ENCODE measurements around the gene ZMYND12. TPM values are rescaled to one million over a fixed set of nuclear protein-coding genes. Genes with fewer than 3 reads are reported as not detected.

Gene ZMYND12
- total RNA-seq, 2 experiments from 2014 or later = 0.96 to 1.3 TPM

GRCh38 chr1:42403880-42404400 is 51.9 kb downstream of the ZMYND12 start:
- Mint-ChIP-seq H3K27ac (no peak overlapping the region), H3K27me3 (no peaks in the 10 kb centered on the region), H3K9me3 (no peaks in the 10 kb centered on the region), H3K4me1 (no peaks in the 10 kb centered on the region), H3K4me3 (no peak overlapping the region), H3K36me3 (ENCODE audit: low read depth) (peaks cover 6% of the 10 kb centered on the region)
- POLR2A ChIA-PET = no interaction called here
- DNase-seq = no peak
- CTCF ChIA-PET = no interaction called here

GRCh38 chr1:42399315-42400100 is 56.3 kb downstream of the ZMYND12 start:
- no peak for DNase-seq
- Mint-ChIP-seq H3K4me1 (peaks cover 4% of the 10 kb centered on the region), H3K9me3 (no peaks in the 10 kb centered on the region), H3K27ac (no peak overlapping the region), H3K36me3 (ENCODE audit: low read depth) (no peaks in the 10 kb centered on the region), H3K4me3 (no peak overlapping the region), H3K27me3 (no peaks in the 10 kb centered on the region)
- CTCF ChIA-PET = no interaction called here
- POLR2A ChIA-PET = no interaction called here

GRCh38 chr1:42392967-42393848 is 62.6 kb downstream of the ZMYND12 start:
- Mint-ChIP-seq H3K27me3 (no peaks in the 10 kb centered on the region), H3K9me3 (no peaks in the 10 kb centered on the region), H3K36me3 (ENCODE audit: low read depth) (peaks cover 2% of the 10 kb centered on the region), H3K4me3 (no peak overlapping the region), H3K27ac (no peak overlapping the region), H3K4me1 (peaks cover 14% of the 10 kb centered on the region)
- ChIA-PET CTCF (no interaction called here), POLR2A (no interaction called here)
- no peak for DNase-seq

GRCh38 chr1:42392255-42392654 is 63.6 kb downstream of the ZMYND12 start:
- POLR2A ChIA-PET = no interaction called here
- Mint-ChIP-seq H3K9me3 (no peaks in the 10 kb centered on the region), H3K27ac (no peak overlapping the region), H3K36me3 (ENCODE audit: low read depth) (peaks cover 2% of the 10 kb centered on the region), H3K4me1 (peaks cover 14% of the 10 kb centered on the region), H3K27me3 (no peaks in the 10 kb centered on the region), H3K4me3 (no peak overlapping the region)
- DNase-seq = no peak
- CTCF ChIA-PET = no interaction called here

GRCh38 chr1:42386051-42386450 is 69.8 kb downstream of the ZMYND12 start:
- no peak for DNase-seq
- ChIA-PET CTCF (interaction anchor here (0.7 kb wide), 1 partner anchor 1662 kb away, joined by 3 read pairs; no protein-coding TSS in a partner anchor), POLR2A (no interaction called here)
- no peak overlapping the region for H3K4me3 Mint-ChIP-seq
- H3K27ac Mint-ChIP-seq = no peak overlapping the region
- H3K27me3 Mint-ChIP-seq = peaks cover 21% of the 10 kb centered on the region
- peaks cover 9% of the 10 kb centered on the region for H3K4me1 Mint-ChIP-seq
- H3K36me3 Mint-ChIP-seq (ENCODE audit: low read depth) = no peaks in the 10 kb centered on the region
- H3K9me3 Mint-ChIP-seq = no peaks in the 10 kb centered on the region

- H3K4me3 Mint-ChIP-seq = no peak overlapping the region
- peaks cover 9% of the 10 kb centered on the region for H3K4me1 Mint-ChIP-seq
- POLR2A ChIA-PET = no interaction called here
- CTCF ChIA-PET = no interaction called here
- no peaks in the 10 kb centered on the region for H3K36me3 Mint-ChIP-seq (ENCODE audit: low read depth)
- no peak overlapping the region for H3K27ac Mint-ChIP-seq
- no peak for DNase-seq
- no peaks in the 10 kb centered on the region for H3K9me3 Mint-ChIP-seq
- peaks cover 21% of the 10 kb centered on the region for H3K27me3 Mint-ChIP-seq
Measured at GRCh38 chr1:42385283-42385682, 70.5 kb downstream of the ZMYND12 start.

GRCh38 chr1:42381280-42381673 is 74.5 kb downstream of the ZMYND12 start:
- H3K36me3 Mint-ChIP-seq (ENCODE audit: low read depth) = no peaks in the 10 kb centered on the region
- H3K4me3 Mint-ChIP-seq = peak overlapping the region; percentile 69
- DNase-seq = no peak
- H3K27ac Mint-ChIP-seq = no peak overlapping the region
- H3K4me1 Mint-ChIP-seq = peaks cover 15% of the 10 kb centered on the region
- H3K27me3 Mint-ChIP-seq = peaks cover 38% of the 10 kb centered on the region
- CTCF ChIA-PET = no interaction called here
- H3K9me3 Mint-ChIP-seq = no peaks in the 10 kb centered on the region
- POLR2A ChIA-PET = no interaction called here

GRCh38 chr1:42380586-42381279 is 75.1 kb downstream of the ZMYND12 start, which contains the start of gene RIMKLA:
RIMKLA (plus strand) TSS chr1:42380792; CDS start chr1:42380935, 143 bp downstream.
- H3K27ac Mint-ChIP-seq = no peak within 1 kb of the TSS
- H3K9me3 Mint-ChIP-seq = no peaks in the 10 kb centered on the region
- peak; percentile 51 for DNase-seq
- CTCF ChIA-PET = no interaction called here
- peaks cover 15% of the 10 kb centered on the region for H3K4me1 Mint-ChIP-seq
- POLR2A ChIA-PET = no interaction called here
- H3K27me3 Mint-ChIP-seq = peaks cover 38% of the 10 kb centered on the region
- no peaks in the 10 kb centered on the region for H3K36me3 Mint-ChIP-seq (ENCODE audit: low read depth)
- peak within 1 kb of the TSS; percentile 71 for H3K4me3 Mint-ChIP-seq

Other genes with a start within 250 kb of the ZMYND12 start
- gene FOXJ3, start 120.8 kb downstream of the ZMYND12 start, total RNA-seq = 10 to 100 TPM; 44.9 to 47.1 TPM
- gene RIMKLA, start 75.2 kb downstream of the ZMYND12 start, total RNA-seq = 1 to 10 TPM; 2.9 to 3.1 TPM
- 10 to 100 TPM; 46.8 to 48.4 TPM for gene PPCS, start 521 bp upstream of the ZMYND12 start, total RNA-seq
- gene CCDC30, start 7.3 kb upstream of the ZMYND12 start, total RNA-seq = 1 to 10 TPM; 1.6 to 2.5 TPM
- 10 to 100 TPM; 71.3 to 71.4 TPM for gene PPIH, start 202.4 kb upstream of the ZMYND12 start, total RNA-seq
- gene YBX1, start 226.4 kb upstream of the ZMYND12 start, total RNA-seq = 100 to 1,000 TPM; 575 to 580 TPM

Data from activated CD4-positive, alpha-beta memory T cell treated with anti-CD3 and anti-CD28 coated beads, Interleukin-2, amount 10 ng/mL, durations not matched to agents 7 days and 5 days (primary cell).